ENCODE measurements around the gene EARS2.

DNA sequence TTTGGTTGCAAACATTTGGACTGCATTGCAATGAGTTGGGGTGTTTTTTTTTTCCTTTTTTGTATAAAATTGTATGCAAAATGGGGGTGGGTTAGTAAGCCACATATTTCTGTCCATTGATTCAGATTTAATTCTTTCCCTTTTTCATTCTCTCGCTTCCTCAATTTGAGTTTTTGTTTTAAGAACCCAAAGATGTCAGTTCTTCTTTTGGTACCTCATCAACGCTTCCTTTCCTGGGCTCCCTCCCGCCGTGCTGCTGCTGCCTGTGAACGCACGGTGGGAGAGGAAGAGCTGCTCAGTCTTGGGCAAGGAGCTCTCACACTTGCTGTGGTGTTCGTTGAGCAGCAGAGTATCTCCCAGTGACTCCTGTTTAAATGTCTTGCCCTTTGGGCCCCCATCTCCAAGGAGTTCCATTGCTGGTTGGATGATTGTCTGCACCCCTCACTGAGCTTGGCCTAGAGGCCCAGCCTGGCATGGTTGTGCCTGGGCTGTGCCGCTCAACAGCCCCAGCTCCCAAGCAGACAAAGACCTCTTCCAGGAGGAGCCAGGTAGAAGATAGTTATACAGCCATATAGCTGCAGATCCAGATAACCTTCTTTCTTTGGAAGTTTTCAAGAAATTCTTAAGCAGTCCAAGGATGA lies 14.0 kb upstream of the EARS2 start:
- TF ChIP-seq, protein P1, sequence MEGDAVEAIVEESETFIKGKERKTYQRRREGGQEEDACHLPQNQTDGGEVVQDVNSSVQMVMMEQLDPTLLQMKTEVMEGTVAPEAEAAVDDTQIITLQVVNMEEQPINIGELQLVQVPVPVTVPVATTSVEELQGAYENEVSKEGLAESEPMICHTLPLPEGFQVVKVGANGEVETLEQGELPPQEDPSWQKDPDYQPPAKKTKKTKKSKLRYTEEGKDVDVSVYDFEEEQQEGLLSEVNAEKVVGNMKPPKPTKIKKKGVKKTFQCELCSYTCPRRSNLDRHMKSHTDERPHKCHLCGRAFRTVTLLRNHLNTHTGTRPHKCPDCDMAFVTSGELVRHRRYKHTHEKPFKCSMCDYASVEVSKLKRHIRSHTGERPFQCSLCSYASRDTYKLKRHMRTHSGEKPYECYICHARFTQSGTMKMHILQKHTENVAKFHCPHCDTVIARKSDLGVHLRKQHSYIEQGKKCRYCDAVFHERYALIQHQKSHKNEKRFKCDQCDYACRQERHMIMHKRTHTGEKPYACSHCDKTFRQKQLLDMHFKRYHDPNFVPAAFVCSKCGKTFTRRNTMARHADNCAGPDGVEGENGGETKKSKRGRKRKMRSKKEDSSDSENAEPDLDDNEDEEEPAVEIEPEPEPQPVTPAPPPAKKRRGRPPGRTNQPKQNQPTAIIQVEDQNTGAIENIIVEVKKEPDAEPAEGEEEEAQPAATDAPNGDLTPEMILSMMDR (IDR thresholded peaks at IDR 0.05) = no peak
- no peak for TF ChIP-seq POLR2A (IDR thresholded peaks at IDR 0.05)

Data from lower leg skin (tissue), 3 donors.